ENCODE measurements around the gene P2RY6. TPM values are rescaled to one million over a fixed set of nuclear protein-coding genes. Genes with fewer than 3 reads are reported as not detected.

P2RY6 gene
- total RNA-seq, 4 donors from 2014 or later = 0.38 to 2.2 (median 1.4) TPM

DNA sequence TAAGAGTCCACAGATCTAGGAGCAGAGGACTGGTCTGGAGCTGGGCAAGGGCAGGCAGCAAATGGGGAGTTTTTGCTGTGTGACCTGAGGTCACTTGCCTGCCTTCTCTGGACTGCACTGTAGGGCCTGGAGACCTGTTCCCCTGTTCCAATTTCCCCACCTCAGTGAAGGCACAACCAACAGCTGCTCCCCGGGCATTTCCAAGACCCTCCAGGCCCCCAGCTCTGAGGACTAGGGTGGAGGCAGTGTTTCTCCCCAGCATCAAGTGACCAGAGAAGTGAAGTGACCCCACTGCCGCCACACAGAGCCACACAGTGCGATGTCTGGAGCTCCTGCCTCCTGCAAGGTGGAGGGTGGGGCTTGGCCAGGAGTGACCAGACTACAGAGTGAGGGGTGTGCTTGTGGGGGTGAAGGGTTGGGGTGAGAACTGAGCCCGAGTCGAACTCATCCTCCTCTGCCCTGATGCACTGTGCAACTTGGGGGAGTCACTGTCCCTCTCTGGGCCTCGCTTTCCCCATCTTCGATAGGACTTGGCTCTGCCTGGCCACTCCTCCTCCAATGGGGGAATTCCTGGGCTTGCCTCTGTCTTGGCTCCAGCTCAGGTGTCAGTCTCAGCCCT is 32.5 kb upstream of the P2RY6 start:
- TF ChIP-seq CTCF (IDR thresholded peaks at IDR 0.05; ENCODE audit: low read depth) = no peak

DNA sequence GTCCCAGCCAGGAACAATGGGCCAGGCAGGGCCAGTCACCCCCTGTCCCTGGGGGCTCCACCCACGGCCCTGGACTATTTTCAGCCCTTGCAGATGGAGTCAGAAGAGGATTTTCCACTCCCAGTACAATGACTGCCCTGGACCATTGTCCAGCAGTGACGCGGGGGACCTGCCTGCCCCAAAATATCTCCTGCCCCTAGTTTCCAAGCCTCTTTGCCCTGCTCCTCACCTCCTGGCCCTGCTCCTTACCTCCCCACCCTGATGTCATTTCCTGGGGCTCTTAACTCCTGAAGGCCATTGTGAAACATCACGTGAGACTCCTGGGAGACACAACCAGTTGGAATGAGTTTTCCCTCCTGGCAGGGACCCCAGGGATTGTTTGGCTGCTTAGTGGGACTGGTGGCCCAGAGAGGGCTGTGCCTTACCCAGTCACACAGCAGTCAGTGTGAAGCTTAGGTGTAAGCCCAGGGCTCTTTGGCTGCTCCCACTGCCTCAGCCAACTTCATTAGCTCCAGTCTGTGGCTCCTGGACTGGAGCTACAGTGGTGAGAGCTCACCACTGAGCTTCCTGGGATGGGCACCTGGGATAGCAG is 31.9 kb upstream of the P2RY6 start:
- TF ChIP-seq CTCF (IDR thresholded peaks at IDR 0.05; ENCODE audit: low read depth) = no peak

- no peak for TF ChIP-seq CTCF (IDR thresholded peaks at IDR 0.05; ENCODE audit: low read depth)
These were observed 30.8 kb upstream of the P2RY6 start for GRCh38 chr11:73241300-73241699.

DNA sequence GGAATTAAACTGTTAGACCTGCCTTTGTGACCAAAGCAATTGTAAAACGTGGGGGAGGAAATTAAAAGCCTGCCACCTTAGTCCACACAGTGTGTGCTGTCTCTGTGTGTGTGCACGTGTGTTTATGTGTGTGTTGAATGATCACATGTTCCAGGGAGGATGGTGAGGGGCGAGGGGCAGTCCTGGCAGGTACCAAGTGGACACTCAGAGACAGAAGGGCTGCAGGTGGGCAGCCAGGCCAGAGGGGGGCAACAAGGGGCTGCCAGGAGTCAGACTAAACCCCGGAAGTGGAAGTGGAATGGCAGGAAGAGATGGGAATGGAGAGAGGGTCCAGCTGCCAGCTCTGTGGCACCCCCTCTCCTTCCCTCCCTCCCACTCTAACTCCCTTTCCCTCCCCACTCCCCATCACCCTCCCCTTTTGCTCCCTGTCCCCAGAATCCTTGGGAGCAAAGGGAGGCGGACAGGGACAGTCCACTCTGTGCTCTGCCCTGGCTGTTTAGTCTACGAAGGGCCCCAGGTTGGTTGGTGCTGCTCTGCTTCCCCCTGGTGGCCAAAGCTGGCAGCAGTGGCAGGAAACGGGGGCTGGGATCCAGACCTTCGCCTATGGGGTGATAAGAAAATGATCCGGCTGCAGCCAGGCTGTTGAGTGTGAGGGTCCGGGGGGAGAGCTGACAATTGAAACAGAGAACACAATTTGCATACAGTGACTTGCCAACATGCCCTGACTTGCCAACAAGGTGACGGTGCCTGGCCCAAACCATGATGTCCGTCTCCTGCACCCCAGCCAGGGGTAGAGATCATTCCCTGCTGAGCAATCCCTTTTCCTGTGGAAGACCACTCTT is 29.7 kb upstream of the P2RY6 start:
- TF ChIP-seq CTCF (IDR thresholded peaks at IDR 0.05; ENCODE audit: low read depth) = no peak

- no peak for TF ChIP-seq CTCF (IDR thresholded peaks at IDR 0.05; ENCODE audit: low read depth)
These were observed 29.0 kb upstream of the P2RY6 start for GRCh38 chr11:73243093-73243485.

GRCh38 chr11:73244589-73245240 is 27.4 kb upstream of the P2RY6 start:
- TF ChIP-seq CTCF (IDR thresholded peaks at IDR 0.05; ENCODE audit: low read depth) = no peak

DNA sequence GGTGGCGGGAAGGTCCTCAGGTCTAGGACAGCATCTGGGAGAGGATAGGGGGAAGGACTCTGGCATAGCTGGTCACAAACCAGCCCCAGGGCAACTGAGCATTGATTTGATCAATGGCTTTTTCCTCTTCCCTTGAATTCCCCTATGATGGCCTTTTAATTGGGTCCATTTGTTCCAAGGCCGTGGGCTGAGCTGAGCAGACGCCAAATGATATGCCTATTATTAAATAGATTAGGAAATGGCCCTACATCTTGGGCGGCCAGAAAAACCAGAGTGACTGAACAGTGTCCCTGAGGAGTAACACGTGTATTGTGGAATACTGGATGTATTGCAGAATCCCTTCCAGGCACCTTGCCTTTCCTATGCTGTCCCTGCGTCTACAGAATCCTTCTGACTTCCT is 26.7 kb upstream of the P2RY6 start:
- no peak for TF ChIP-seq CTCF (IDR thresholded peaks at IDR 0.05; ENCODE audit: low read depth)

Measured in subcutaneous adipose tissue (tissue), 4 donors.